GM19328 (cell line): Measurements from ENCODE around the gene AGA.

Source experiments
- ATAC-seq: cut with Tn5 transposase; IDR thresholded peaks from one replicate; pipeline ENCODE4 v1.9.1; 2021; ENCODE audit warnings: mild to moderate bottlenecking, moderate library complexity; ENCODE audit not compliant: unreplicated experiment

Gene AGA

GRCh38 chr4:177391953-177392352 lies 50.3 kb downstream of the AGA start:
- ATAC-seq = no peak

- ATAC-seq = no peak
Observed at GRCh38 chr4:177391287-177391686, 51.0 kb downstream of the AGA start.

GRCh38 chr4:177386278-177386815 lies 55.9 kb downstream of the AGA start:
- no peak for ATAC-seq

DNA sequence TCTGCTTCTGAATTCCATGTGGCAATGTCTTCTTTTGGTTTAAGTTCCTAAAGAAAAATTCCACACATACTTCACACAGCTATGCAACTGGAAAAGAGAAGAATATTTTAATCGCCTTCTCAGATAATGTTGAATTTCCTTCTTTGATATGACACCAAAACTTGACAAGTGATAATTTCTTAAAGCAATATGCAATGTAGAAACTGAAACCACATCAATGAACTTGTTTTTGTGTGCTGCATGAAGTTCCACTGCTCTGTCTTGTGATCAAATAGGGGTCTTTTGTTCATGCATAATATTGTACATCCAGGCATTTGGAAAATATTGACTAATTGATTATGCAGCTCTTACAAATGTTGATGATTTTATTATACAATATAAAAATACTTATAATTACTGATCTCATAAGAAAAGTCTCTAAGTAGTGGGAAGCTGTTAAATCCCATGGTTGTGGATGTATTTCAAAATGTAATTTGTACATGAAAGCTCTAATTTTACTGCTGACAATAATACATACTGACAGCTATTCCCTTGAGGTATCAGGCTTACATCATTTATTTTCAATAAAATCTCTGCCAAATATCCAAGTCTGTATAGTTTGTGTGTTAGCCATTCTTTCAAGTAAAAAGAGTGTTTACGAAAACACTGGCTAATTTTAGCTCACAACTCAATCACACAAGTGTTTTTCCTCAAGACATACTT lies 56.5 kb downstream of the AGA start:
- no peak for ATAC-seq

DNA sequence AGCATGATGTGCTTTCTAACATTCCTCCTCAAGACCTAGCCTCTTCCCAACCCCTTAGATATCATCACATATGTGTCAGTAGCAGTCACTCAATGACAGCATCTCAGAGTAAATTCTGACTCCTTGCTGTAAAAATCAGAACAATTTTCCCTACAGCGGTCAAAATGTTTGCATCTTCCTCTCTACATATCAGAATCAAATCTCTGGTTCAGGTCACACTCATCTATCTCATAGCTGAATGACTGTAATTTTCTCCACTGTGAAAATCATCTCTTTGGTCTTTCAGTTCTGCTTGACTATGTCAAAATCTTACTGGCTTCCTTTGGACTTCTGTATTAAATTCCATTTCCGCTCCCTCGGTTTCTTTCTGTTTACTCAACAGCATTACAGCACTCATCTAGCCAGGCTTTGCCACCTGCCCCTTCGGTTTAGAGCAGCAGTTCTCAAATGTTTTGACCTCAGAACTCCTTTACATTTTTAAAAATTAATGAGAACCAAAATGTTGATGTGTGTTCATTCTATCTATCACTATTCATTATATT lies 57.3 kb downstream of the AGA start:
- ATAC-seq = no peak

DNA sequence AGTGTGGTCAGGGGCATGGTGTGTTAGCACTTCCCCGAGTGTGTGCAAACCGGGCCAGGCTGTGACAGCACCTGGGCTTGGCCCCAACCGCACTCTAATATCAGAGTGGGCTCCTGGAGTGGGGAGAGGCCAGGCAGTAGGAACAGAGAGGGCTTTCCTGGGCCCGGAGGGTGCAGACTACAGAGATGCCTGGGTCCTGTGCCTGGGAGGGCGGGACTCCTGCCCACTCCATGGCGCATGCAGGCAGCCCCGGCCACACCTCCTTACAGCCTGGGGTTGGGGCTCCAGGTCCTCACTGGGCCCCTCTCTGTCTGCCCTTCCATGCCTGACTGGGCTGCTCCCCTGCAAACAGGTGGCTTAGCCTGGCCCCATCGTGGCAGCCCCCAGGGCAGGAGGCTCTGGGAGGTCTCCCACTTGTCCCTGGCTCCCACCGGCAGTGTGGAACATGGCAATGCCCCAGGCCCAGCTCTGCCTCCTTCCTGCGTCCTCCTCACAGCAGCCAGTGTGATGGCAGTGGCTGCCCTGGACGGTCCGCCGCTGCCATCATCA lies 60.4 kb downstream of the AGA start:
- no peak for ATAC-seq
